Measurements from ENCODE around the gene GID4.

The GID4 gene

GRCh38 chr17:18025241-18025944 is 13.8 kb upstream of the GID4 start:
- H3K4me3 ChIP-seq (ENCODE audit: control insufficient read depth, low read depth, low read length) = no peak overlapping the region
- peak; percentile 55 for DNase-seq (ENCODE audit: low read depth)
- TF ChIP-seq CTCF (conservative IDR thresholded peaks at IDR 0.05; ENCODE audit: control insufficient read depth, insufficient read depth, low read depth, low read length) = no peak

- DNase-seq (ENCODE audit: low read depth) = peak; percentile 64
- TF ChIP-seq CTCF (conservative IDR thresholded peaks at IDR 0.05; ENCODE audit: control insufficient read depth, insufficient read depth, low read depth, low read length) = no peak
- no peak overlapping the region for H3K4me3 ChIP-seq (ENCODE audit: control insufficient read depth, low read depth, low read length)
These were observed 13.0 kb upstream of the GID4 start for GRCh38 chr17:18025945-18026776.

GRCh38 chr17:18027280-18027679 is 11.9 kb upstream of the GID4 start:
- no peak for TF ChIP-seq CTCF (conservative IDR thresholded peaks at IDR 0.05; ENCODE audit: control insufficient read depth, insufficient read depth, low read depth, low read length)

GRCh38 chr17:18028114-18028951 is 10.9 kb upstream of the GID4 start:
- no peak overlapping the region for H3K4me3 ChIP-seq (ENCODE audit: control insufficient read depth, low read depth, low read length)
- DNase-seq (ENCODE audit: low read depth) = no peak
- TF ChIP-seq CTCF (conservative IDR thresholded peaks at IDR 0.05; ENCODE audit: control insufficient read depth, insufficient read depth, low read depth, low read length) = no peak

More at GRCh38 chr17:18027280-18027679, 11.9 kb upstream of the GID4 start:
- no peak overlapping the region for H3K4me3 ChIP-seq (ENCODE audit: control insufficient read depth, low read depth, low read length)
- peak; percentile 59 for DNase-seq (ENCODE audit: low read depth)

GRCh38 chr17:18028952-18029540 is 10.2 kb upstream of the GID4 start:
- no peak for TF ChIP-seq CTCF (conservative IDR thresholded peaks at IDR 0.05; ENCODE audit: control insufficient read depth, insufficient read depth, low read depth, low read length)
- no peak for DNase-seq (ENCODE audit: low read depth)
- H3K4me3 ChIP-seq (ENCODE audit: control insufficient read depth, low read depth, low read length) = no peak overlapping the region

GRCh38 chr17:18031955-18032354 is 7.3 kb upstream of the GID4 start:
- H3K4me3 ChIP-seq (ENCODE audit: control insufficient read depth, low read depth, low read length) = no peak overlapping the region
- TF ChIP-seq CTCF (conservative IDR thresholded peaks at IDR 0.05; ENCODE audit: control insufficient read depth, insufficient read depth, low read depth, low read length) = no peak
- DNase-seq (ENCODE audit: low read depth) = peak; percentile 63

Measured in fibroblast of mammary gland (primary cell).